LNCAP (cell line): ENCODE measurements around the gene NNT.

Source experiments
- CTCF ChIP-seq: fragments of 450-650 bp; IDR thresholded peaks from 2 replicates; pipeline ENCODE4 v1.5.1; 2017; ENCODE audit warnings: mild to moderate bottlenecking

The NNT gene

GRCh38 chr5:43589310-43589709, 13.7 kb upstream of the NNT start:
- no peak for TF ChIP-seq CTCF

GRCh38 chr5:43590700-43591099, 12.3 kb upstream of the NNT start:
- TF ChIP-seq CTCF = no peak

- no peak for TF ChIP-seq CTCF
Observed at GRCh38 chr5:43592363-43592762, 10.6 kb upstream of the NNT start.

GRCh38 chr5:43601454-43602260, 1.3 kb upstream of the NNT start:
- no peak for TF ChIP-seq CTCF

- TF ChIP-seq CTCF = no peak
Observed at GRCh38 chr5:43603344-43604217, 601 bp downstream of the NNT start.

- TF ChIP-seq CTCF = no peak
Observed at GRCh38 chr5:43604699-43605098, 1.7 kb downstream of the NNT start.

GRCh38 chr5:43606351-43606750, 3.4 kb downstream of the NNT start:
- TF ChIP-seq CTCF = no peak
